ENCODE data around the gene OGFOD3.

The OGFOD3 gene

DNA sequence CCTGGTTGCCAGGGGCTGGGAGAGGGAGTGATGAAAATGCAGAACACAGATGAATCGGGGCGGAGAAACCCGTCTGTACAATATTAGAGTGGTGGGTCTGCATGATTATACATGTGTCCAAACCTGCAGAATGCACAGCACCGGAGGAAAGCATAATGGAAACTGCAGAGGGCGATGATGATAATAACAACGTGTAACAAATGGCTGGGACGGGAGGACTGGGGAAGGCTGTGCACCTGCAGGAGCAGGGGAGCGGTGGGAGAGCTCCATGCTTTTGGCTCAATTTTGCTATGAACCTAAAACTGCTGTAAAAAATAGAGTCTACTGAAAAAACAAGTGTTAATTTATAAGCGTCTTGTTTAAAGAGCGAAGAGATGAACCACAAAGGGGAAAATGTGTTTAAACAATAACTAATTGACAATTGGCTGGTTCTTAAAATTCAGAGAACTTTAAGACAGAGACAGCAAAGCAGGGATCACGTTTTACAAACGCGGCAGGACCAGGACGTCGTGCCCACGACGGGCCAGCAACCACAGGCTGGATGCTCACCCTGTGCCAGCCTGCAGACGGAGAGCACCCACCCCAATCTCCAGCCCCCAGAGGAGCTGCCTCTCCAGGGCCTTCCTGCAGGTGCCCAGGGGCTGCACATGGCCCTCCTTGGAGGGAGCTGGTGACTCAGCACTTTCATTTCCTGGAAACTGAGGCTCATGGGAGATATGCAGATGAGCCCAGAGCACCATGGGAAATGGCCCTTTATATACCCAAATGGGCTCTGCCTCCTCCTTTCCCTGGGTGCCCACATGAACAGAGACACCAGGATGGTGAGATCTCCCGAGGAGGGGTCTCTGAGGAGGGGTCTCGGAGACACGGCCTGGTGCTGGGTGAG is 59.7 kb downstream of the OGFOD3 start, which contains the start of gene TEX19:
Gene TEX19 (plus strand): TSS at position 783 of the 886 bp plus-strand sequence. CDS start 2,904 bp downstream, outside the sequence.
- Histone ChIP-seq H3K79me2 (ENCODE audit: control insufficient read depth, insufficient read depth, low read length) (no peaks in the 10 kb centered on the region), H4K8ac (ENCODE audit: low read depth, low read length) (no peak within 1 kb of the TSS), H3K18ac (ENCODE audit: low read length) (no peak within 1 kb of the TSS), H3K4me2 (ENCODE audit: low read length) (no peak within 1 kb of the TSS), H3K36me3 (ENCODE audit: control insufficient read depth, insufficient read depth, low read length) (no peaks in the 10 kb centered on the region), H3K9ac (ENCODE audit: low read length) (no peak within 1 kb of the TSS), H2BK120ac (ENCODE audit: low read depth, low read length) (no peak within 1 kb of the TSS), H3K27me3 (ENCODE audit: insufficient read depth, low read length, poor library complexity) (no peaks in the 10 kb centered on the region), H3K4ac (ENCODE audit: low read depth, low read length) (no peak within 1 kb of the TSS), H3K4me1 (ENCODE audit: control insufficient read depth, low read depth, low read length) (no peaks in the 10 kb centered on the region), H2BK15ac (replicated peaks; ENCODE audit: low read depth) (no peak within 1 kb of the TSS), H3K27ac (ENCODE audit: low read depth, low read length) (peak within 1 kb of the TSS; percentile 55), H4K5ac (ENCODE audit: low read length) (no peak within 1 kb of the TSS), H2AK5ac (ENCODE audit: low read length) (no peak within 1 kb of the TSS), H3K23ac (ENCODE audit: low read length) (no peak within 1 kb of the TSS), H3K56ac (ENCODE audit: low read length) (peak within 1 kb of the TSS; percentile 46), H3K79me1 (ENCODE audit: low read length) (no peaks in the 10 kb centered on the region), H2BK5ac (ENCODE audit: low read length) (no peak within 1 kb of the TSS), H3K4me3 (ENCODE audit: low read length) (no peak within 1 kb of the TSS)
- DNase-seq: peak; percentile 98
- WGBS (ENCODE audit: extremely low coverage, insufficient coverage, low lambda C conversion rate): no CpG with 5 or more reads among the region's 21 CpGs

DNA sequence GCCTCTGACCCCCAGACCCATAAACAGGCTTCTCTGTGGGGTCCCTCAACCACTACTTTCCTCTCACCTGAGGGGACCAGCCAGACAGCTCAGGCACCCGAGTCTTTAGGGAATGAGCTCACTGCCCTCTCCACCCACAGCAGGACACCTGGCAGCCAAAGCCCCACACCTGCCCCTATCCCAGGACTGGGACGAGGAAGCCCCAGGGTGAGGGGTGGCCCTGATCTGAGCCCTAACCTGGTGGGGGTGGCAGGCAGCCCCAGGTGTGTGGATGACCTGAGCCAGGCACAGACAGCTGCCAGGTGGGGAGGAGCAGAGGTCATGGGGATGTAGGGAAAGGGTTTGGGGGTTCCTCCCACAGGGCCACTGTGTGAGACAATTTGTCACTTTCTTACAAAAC is 61.0 kb downstream of the OGFOD3 start:
- Histone ChIP-seq H3K27me3 (ENCODE audit: insufficient read depth, low read length, poor library complexity) (no peaks in the 10 kb centered on the region), H2BK5ac (ENCODE audit: low read length) (no peak overlapping the region), H3K79me1 (ENCODE audit: low read length) (no peaks in the 10 kb centered on the region), H3K23ac (ENCODE audit: low read length) (no peak overlapping the region), H3K4me3 (ENCODE audit: low read length) (no peak overlapping the region), H4K5ac (ENCODE audit: low read length) (no peak overlapping the region), H4K8ac (ENCODE audit: low read depth, low read length) (no peak overlapping the region), H3K79me2 (ENCODE audit: control insufficient read depth, insufficient read depth, low read length) (no peaks in the 10 kb centered on the region), H3K18ac (ENCODE audit: low read length) (no peak overlapping the region), H3K4me1 (ENCODE audit: control insufficient read depth, low read depth, low read length) (no peaks in the 10 kb centered on the region), H2AK5ac (ENCODE audit: low read length) (no peak overlapping the region), H3K4ac (ENCODE audit: low read depth, low read length) (no peak overlapping the region), H2BK120ac (ENCODE audit: low read depth, low read length) (no peak overlapping the region), H3K36me3 (ENCODE audit: control insufficient read depth, insufficient read depth, low read length) (no peaks in the 10 kb centered on the region), H3K9ac (ENCODE audit: low read length) (no peak overlapping the region), H3K56ac (ENCODE audit: low read length) (no peak overlapping the region), H2BK15ac (replicated peaks; ENCODE audit: low read depth) (no peak overlapping the region), H3K27ac (ENCODE audit: low read depth, low read length) (no peak overlapping the region), H3K4me2 (ENCODE audit: low read length) (no peak overlapping the region)
- DNase-seq: no peak
- WGBS (ENCODE audit: extremely low coverage, insufficient coverage, low lambda C conversion rate): no CpG with 5 or more reads among the region's 2 CpGs

DNA sequence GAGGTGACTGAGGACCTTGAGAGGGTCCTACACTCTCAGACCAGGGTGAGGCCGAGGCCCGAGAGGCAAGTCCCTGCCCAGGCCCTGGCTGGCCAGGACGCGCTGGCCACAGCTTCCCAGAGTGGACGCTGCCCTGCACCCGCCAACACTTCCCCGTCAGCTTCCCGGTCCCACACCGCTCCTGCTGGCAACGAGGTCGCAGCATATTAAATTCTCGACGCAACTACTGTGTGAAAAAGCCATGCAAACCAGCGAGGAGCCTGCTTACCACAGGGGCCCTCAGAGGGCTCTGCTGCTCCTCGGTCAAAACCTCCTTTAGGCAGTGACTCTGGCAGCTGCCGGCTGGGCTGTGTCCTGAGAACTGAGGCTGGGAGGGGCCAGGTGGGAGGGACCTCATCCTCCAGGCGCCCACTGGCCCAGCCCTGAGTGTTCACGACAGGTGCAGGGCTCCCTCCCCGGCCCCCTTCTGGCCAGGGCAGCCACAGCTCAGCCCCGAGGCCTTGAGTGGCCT is 61.5 kb downstream of the OGFOD3 start:
- Histone ChIP-seq H4K8ac (ENCODE audit: low read depth, low read length) (no peak overlapping the region), H3K36me3 (ENCODE audit: control insufficient read depth, insufficient read depth, low read length) (no peaks in the 10 kb centered on the region), H3K56ac (ENCODE audit: low read length) (peak overlapping the region; percentile 11), H4K5ac (ENCODE audit: low read length) (no peak overlapping the region), H3K4me2 (ENCODE audit: low read length) (no peak overlapping the region), H2BK120ac (ENCODE audit: low read depth, low read length) (no peak overlapping the region), H3K9ac (ENCODE audit: low read length) (no peak overlapping the region), H3K4ac (ENCODE audit: low read depth, low read length) (no peak overlapping the region), H3K4me3 (ENCODE audit: low read length) (no peak overlapping the region), H2BK5ac (ENCODE audit: low read length) (no peak overlapping the region), H3K23ac (ENCODE audit: low read length) (no peak overlapping the region), H2AK5ac (ENCODE audit: low read length) (no peak overlapping the region), H2BK15ac (replicated peaks; ENCODE audit: low read depth) (no peak overlapping the region), H3K27me3 (ENCODE audit: insufficient read depth, low read length, poor library complexity) (no peaks in the 10 kb centered on the region), H3K27ac (ENCODE audit: low read depth, low read length) (no peak overlapping the region), H3K79me1 (ENCODE audit: low read length) (no peaks in the 10 kb centered on the region), H3K18ac (ENCODE audit: low read length) (no peak overlapping the region), H3K79me2 (ENCODE audit: control insufficient read depth, insufficient read depth, low read length) (no peaks in the 10 kb centered on the region), H3K4me1 (ENCODE audit: control insufficient read depth, low read depth, low read length) (no peaks in the 10 kb centered on the region)
- WGBS (ENCODE audit: extremely low coverage, insufficient coverage, low lambda C conversion rate): no CpG with 5 or more reads among the region's 20 CpGs
- peak; percentile 66 for DNase-seq

DNA sequence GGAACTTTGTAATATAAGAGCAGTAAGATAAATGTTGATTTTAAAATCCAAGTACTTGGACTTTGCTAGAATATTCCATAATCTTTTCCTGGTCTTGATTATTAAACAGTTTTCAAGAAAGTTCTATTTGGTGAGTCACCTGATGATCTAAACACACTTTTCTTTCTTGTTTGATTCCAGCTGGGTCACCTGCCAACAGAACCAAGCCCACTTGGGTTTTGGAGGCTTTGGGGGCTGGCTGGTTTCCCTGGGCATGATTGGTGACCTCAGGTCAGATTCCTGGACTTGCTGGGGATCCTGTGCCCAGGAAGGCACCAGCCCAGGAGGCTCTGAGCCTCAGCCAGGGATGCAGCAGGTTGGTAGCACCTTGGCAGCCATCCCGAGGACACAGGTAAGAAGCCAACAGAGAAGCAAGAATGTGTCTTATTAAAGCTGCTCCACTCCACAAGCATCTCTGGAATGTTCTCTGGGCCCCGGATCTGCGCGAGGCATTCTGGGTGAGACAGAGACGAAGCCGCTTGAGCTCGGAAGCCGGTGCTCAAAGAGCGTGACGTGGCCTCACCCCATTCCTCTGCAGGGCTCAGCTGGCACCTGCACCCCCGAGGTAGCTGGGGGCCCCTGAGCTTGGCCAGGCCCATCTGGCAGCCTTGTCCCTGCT is 62.5 kb downstream of the OGFOD3 start:
- no peak for DNase-seq
- H4K5ac ChIP-seq (ENCODE audit: low read length): no peak overlapping the region
- no peak overlapping the region for H3K56ac ChIP-seq (ENCODE audit: low read length)
- H3K27me3 ChIP-seq (ENCODE audit: insufficient read depth, low read length, poor library complexity): no peaks in the 10 kb centered on the region
- H3K4me3 ChIP-seq (ENCODE audit: low read length): no peak overlapping the region
- no peak overlapping the region for H2BK15ac ChIP-seq (replicated peaks; ENCODE audit: low read depth)
- no CpG with 5 or more reads among the region's 11 CpGs for WGBS (ENCODE audit: extremely low coverage, insufficient coverage, low lambda C conversion rate)
- no peak overlapping the region for H3K23ac ChIP-seq (ENCODE audit: low read length)
- H4K8ac ChIP-seq (ENCODE audit: low read depth, low read length): no peak overlapping the region
- H3K18ac ChIP-seq (ENCODE audit: low read length): no peak overlapping the region
- H2BK5ac ChIP-seq (ENCODE audit: low read length): no peak overlapping the region
- no peak overlapping the region for H2BK120ac ChIP-seq (ENCODE audit: low read depth, low read length)
- no peaks in the 10 kb centered on the region for H3K79me1 ChIP-seq (ENCODE audit: low read length)
- H3K4ac ChIP-seq (ENCODE audit: low read depth, low read length): no peak overlapping the region
- H3K36me3 ChIP-seq (ENCODE audit: control insufficient read depth, insufficient read depth, low read length): no peaks in the 10 kb centered on the region
- H2AK5ac ChIP-seq (ENCODE audit: low read length): no peak overlapping the region
- no peak overlapping the region for H3K27ac ChIP-seq (ENCODE audit: low read depth, low read length)
- H3K79me2 ChIP-seq (ENCODE audit: control insufficient read depth, insufficient read depth, low read length): no peaks in the 10 kb centered on the region
- H3K4me2 ChIP-seq (ENCODE audit: low read length): no peak overlapping the region
- H3K4me1 ChIP-seq (ENCODE audit: control insufficient read depth, low read depth, low read length): no peaks in the 10 kb centered on the region
- no peak overlapping the region for H3K9ac ChIP-seq (ENCODE audit: low read length)

DNA sequence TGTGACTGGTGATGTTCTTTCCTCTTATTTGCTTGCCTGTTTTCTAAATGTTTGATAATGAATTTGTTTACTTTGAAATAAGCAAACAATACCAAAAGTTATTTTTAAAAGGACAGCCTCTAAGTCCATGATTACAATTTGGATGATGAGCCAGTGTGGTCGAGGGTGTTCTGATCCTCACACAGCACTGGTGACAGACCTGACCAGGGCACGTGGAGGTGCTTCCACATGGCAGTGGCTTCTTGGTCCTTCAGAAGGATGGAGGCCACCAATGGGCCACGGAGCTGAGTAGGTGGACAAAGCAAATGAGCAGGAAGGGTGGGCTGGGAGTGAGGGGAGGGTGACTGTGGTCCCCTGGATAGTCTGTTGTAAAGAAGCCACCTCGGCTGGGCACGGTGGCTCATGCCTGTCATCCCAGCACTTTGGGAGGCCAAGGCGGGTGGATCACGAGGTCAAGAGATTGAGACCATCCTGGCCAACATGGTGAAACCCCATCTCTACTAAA is 63.5 kb downstream of the OGFOD3 start:
- Histone ChIP-seq H3K4me3 (ENCODE audit: low read length) (no peak overlapping the region), H3K4ac (ENCODE audit: low read depth, low read length) (no peak overlapping the region), H3K23ac (ENCODE audit: low read length) (no peak overlapping the region), H3K79me2 (ENCODE audit: control insufficient read depth, insufficient read depth, low read length) (no peaks in the 10 kb centered on the region), H3K36me3 (ENCODE audit: control insufficient read depth, insufficient read depth, low read length) (no peaks in the 10 kb centered on the region), H3K4me2 (ENCODE audit: low read length) (no peak overlapping the region), H2BK15ac (replicated peaks; ENCODE audit: low read depth) (no peak overlapping the region), H3K4me1 (ENCODE audit: control insufficient read depth, low read depth, low read length) (no peaks in the 10 kb centered on the region), H3K79me1 (ENCODE audit: low read length) (no peaks in the 10 kb centered on the region), H2BK5ac (ENCODE audit: low read length) (no peak overlapping the region), H3K56ac (ENCODE audit: low read length) (no peak overlapping the region), H2AK5ac (ENCODE audit: low read length) (no peak overlapping the region), H3K9ac (ENCODE audit: low read length) (no peak overlapping the region), H3K27me3 (ENCODE audit: insufficient read depth, low read length, poor library complexity) (no peaks in the 10 kb centered on the region), H4K5ac (ENCODE audit: low read length) (no peak overlapping the region), H3K27ac (ENCODE audit: low read depth, low read length) (no peak overlapping the region), H3K18ac (ENCODE audit: low read length) (no peak overlapping the region), H2BK120ac (ENCODE audit: low read depth, low read length) (no peak overlapping the region), H4K8ac (ENCODE audit: low read depth, low read length) (no peak overlapping the region)
- WGBS (ENCODE audit: extremely low coverage, insufficient coverage, low lambda C conversion rate): no CpG with 5 or more reads among the region's 7 CpGs
- no peak for DNase-seq
